Cardiac fibroblast (primary cell): ENCODE measurements around the gene EMILIN1.
A peak's percentile ranks its signal among the peaks of the same experiment; 100 is the strongest.

ENCODE experiments used
- DNase-seq, 2 donors: peaks; one replicate each; pipeline versions ENCODE4 v3.0.0 to v3.0.0-alpha.2; 2010; ENCODE audit warnings: low read depth in 2 of 2
- H3K4me3 ChIP-seq, 2 donors: replicated peaks in 1 of 2; 1 replicate in 1 of 2; 2 replicates in 1 of 2; pipeline ENCODE4 v1.5.1; 2011; ENCODE audit warnings: low read depth in 2 of 2, low read length in 2 of 2, mild to moderate bottlenecking in 2 of 2, moderate library complexity in 1 of 2
- TF ChIP-seq, protein P1 (sequence below): IDR thresholded peaks from one replicate; pipeline ENCODE4 v1.5.1; 2011; ENCODE audit warnings: low read depth, mild to moderate bottlenecking, low read length, inconsistent platforms

The EMILIN1 gene

DNA sequence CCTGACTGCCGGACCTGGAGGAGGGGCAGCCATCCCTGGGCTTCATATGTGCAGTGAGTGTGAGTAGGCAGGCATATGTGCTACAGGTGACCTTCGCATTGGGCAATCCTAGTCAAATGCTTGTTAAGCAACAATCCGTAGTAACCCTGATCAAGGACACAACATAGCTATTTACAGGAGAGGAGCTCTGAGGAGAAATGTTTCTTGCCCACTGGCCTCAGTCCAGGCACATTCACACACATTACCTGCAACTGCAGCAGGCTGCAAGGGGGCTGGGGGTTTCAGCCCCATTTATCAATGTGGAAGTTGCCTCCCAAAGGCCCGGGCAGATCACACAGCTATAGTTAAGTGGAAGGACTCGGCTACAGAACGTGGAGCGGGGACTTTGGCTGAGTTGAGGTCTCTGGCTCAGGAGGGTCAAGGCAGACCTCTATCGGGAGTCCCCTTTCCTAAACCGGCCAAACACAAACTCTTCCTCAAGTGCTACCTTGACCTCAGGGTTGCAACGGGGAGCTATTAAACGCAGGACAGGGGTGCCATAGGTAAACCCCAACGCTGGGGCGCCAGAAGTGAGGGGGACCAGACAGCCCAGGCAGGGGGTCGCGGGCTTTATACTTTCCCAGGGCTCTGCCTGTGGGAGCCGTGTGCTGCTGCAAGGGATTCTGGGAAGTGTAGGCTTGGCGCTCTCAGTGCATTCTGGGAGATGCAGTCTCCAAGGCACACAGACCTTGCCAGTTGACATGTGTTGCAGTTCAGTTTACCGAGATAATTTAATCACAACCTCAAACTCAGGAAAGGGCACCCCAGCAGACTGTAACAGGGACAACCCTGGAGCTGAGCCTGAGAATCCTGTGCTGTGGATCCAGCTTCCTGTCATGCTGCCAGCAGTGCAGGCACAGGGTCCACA, 17.6 kb downstream of the EMILIN1 start:
- no peak overlapping the region for H3K4me3 ChIP-seq
- TF ChIP-seq, protein P1, sequence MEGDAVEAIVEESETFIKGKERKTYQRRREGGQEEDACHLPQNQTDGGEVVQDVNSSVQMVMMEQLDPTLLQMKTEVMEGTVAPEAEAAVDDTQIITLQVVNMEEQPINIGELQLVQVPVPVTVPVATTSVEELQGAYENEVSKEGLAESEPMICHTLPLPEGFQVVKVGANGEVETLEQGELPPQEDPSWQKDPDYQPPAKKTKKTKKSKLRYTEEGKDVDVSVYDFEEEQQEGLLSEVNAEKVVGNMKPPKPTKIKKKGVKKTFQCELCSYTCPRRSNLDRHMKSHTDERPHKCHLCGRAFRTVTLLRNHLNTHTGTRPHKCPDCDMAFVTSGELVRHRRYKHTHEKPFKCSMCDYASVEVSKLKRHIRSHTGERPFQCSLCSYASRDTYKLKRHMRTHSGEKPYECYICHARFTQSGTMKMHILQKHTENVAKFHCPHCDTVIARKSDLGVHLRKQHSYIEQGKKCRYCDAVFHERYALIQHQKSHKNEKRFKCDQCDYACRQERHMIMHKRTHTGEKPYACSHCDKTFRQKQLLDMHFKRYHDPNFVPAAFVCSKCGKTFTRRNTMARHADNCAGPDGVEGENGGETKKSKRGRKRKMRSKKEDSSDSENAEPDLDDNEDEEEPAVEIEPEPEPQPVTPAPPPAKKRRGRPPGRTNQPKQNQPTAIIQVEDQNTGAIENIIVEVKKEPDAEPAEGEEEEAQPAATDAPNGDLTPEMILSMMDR = no peak
- DNase-seq = peak; percentile 70 to 74

DNA sequence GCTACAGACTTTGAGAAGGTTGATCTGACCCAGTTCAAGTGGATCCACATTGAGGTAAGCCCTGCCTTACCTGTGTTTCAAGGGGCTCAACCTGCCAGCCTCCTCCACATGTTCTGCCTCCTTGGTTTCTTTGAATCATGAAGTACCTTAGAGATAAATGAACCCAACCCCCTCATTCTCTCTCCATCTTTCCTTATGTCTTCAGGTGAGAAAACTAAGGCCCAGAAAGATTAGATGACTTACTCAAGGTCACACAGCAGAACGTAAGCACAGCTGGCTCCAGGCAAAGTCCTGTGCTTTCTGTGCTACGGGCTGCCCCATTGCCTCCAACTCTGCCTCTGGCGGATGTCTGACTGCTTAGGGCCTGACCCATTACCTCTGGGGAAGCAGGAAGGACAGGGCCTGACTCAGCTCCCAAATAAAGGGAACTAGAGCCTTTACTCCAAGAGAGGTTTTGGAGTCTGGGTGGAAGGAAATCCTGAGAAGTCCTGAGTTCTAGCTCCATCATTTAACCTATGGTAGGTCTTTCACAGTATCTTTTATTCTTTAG, 18.4 kb downstream of the EMILIN1 start:
- TF ChIP-seq, protein P1 = no peak
- no peak for DNase-seq
- no peak overlapping the region for H3K4me3 ChIP-seq

DNA sequence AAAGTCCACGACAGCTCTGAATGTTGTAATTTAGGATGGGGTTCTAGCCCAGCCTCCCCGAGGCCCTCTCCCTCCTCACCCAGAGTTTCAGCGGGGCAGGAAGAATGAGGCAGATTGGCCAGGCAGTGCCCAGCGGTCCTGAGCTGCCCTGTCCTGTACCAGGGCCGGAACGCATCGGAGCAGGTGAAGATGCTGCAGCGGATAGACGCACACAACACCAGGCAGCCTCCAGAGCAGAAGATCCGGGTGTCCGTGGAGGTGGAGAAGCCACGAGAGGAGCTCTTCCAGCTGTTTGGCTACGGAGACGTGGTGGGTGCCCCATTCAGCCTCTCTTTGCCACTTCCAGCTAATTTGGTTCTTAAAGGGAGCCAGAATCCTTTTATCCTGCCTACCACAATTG, 18.9 kb downstream of the EMILIN1 start:
- no peak overlapping the region for H3K4me3 ChIP-seq
- TF ChIP-seq, protein P1 = no peak
- no peak for DNase-seq

DNA sequence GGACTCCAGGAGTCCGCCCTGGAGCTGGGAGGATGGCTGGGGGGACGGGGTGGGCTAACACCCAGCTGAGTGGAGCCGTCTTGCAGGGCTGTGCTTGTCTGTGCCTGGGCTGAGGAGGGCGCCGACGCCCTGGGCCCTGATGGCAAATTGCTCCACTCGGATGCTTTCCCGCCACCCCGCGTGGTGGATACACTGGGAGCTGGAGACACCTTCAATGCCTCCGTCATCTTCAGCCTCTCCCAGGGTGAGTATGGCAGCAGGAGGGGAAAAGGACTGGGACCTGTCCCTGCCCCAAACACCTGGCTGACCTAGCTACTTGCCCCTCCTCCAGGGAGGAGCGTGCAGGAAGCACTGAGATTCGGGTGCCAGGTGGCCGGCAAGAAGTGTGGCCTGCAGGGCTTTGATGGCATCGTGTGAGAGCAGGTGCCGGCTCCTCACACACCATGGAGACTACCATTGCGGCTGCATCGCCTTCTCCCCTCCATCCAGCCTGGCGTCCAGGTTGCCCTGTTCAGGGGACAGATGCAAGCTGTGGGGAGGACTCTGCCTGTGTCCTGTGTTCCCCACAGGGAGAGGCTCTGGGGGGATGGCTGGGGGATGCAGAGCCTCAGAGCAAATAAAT, 21.0 kb downstream of the EMILIN1 start:
- TF ChIP-seq, protein P1 = no peak
- DNase-seq = no peak
- no peak overlapping the region for H3K4me3 ChIP-seq

DNA sequence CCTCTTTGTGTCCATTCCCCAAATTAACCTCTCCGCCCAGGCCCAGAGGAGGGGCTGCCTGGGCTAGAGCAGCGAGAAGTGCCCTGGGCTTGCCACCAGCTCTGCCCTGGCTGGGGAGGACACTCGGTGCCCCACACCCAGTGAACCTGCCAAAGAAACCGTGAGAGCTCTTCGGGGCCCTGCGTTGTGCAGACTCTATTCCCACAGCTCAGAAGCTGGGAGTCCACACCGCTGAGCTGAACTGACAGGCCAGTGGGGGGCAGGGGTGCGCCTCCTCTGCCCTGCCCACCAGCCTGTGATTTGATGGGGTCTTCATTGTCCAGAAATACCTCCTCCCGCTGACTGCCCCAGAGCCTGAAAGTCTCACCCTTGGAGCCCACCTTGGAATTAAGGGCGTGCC, 21.6 kb downstream of the EMILIN1 start:
- no peak overlapping the region for H3K4me3 ChIP-seq
- no peak for DNase-seq
- TF ChIP-seq, protein P1 = no peak

DNA sequence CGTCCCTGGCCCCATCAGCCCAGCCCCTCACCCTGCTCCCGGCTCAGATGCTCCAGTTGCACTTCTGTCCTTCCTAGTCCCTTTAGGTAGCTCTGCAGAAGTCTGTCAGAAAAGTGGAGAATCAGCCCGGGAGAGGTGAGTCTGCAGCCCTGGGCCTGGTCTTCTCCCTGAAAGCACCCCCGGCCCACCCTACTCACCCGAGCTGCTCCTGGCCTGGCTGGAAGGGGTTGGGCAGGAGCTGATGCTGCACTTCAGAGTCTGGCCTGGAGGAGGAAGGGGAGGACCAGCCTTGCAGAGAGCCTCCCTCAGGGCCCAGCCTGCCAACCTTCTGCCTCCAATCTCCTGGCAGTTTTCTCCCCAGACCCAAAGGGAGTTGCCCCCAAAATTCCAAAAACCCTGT, 23.9 kb downstream of the EMILIN1 start:
- no peak for DNase-seq
- no peak overlapping the region for H3K4me3 ChIP-seq
- TF ChIP-seq, protein P1 = no peak
